HepG2 (cell line): ENCODE data around the gene SSR2. TPM values are rescaled to one million over a fixed set of nuclear protein-coding genes. Genes with fewer than 3 reads are reported as not detected.

Experiments
- ARID4A ChIP-seq: sonication (generic); formaldehyde crosslinking; IDR thresholded peaks from 2 replicates; pipeline ENCODE4 v1.5.0; 2020; ENCODE audit warnings: mild to moderate bottlenecking, missing genetic modification reagents, borderline replicate concordance
- CEBPG ChIP-seq: IDR thresholded peaks from 2 replicates; pipeline ENCODE4 v1.6.1; 2016
- JARID2 ChIP-seq: sonication (generic); formaldehyde crosslinking; IDR thresholded peaks from 2 replicates; pipeline ENCODE4 v1.8.1; 2023; ENCODE audit warnings: missing genetic modification reagents, inconsistent platforms; ENCODE audit not compliant: insufficient replicate concordance
- MEF2D ChIP-seq: sonication (generic); formaldehyde crosslinking; IDR thresholded peaks from 2 replicates; pipeline ENCODE4 v1.5.1; 2020; ENCODE audit warnings: mild to moderate bottlenecking, missing genetic modification reagents
- MLX ChIP-seq: IDR thresholded peaks from 2 replicates; pipeline ENCODE4 v1.6.1; 2016
- MXD4 ChIP-seq: IDR thresholded peaks from 2 replicates; pipeline ENCODE4 v1.6.1; 2016; ENCODE audit warnings: mild to moderate bottlenecking, missing biosample characterization, missing genetic modification reagents
- MYC ChIP-seq: sonication (generic); formaldehyde crosslinking; IDR thresholded peaks from 2 replicates; pipeline ENCODE4 v1.9.0; 2021; ENCODE audit warnings: missing genetic modification reagents, borderline replicate concordance
- NFKB2 ChIP-seq: sonication (generic); formaldehyde crosslinking; IDR thresholded peaks from 2 replicates; pipeline ENCODE4 v1.4.0; 2020; ENCODE audit warnings: missing genetic modification reagents, borderline replicate concordance
- NRL ChIP-seq: sonication (generic); formaldehyde crosslinking; IDR thresholded peaks from 2 replicates; pipeline ENCODE4 v1.5.0; 2020; ENCODE audit warnings: missing genetic modification reagents, mild to moderate bottlenecking, moderate library complexity, borderline replicate concordance
- PHF8 ChIP-seq: sonication (generic); formaldehyde crosslinking; IDR thresholded peaks from 2 replicates; pipeline ENCODE4 v1.5.0; 2020; ENCODE audit warnings: missing genetic modification reagents
- SAP130 ChIP-seq: IDR thresholded peaks from 2 replicates; pipeline ENCODE4 v1.6.1; 2016; ENCODE audit warnings: low read depth
- SNAI1 ChIP-seq: sonication (generic); formaldehyde crosslinking; IDR thresholded peaks from 2 replicates; pipeline ENCODE4 v1.5.0; 2020; ENCODE audit warnings: mild to moderate bottlenecking, missing genetic modification reagents, borderline replicate concordance
- SOX6 ChIP-seq, 2 experiments: fragments of 450-650 bp in 1 of 2; sonication (generic) in 1 of 2; formaldehyde crosslinking in 1 of 2; IDR thresholded peaks; 2 replicates each; pipeline versions ENCODE4 v1.4.0 to v1.6.1; 2017 to 2020; ENCODE audit warnings: antibody characterized with exemption in 1 of 2, mild to moderate bottlenecking in 1 of 2, missing genetic modification reagents in 1 of 2
- ZNF512B ChIP-seq: sonication (generic); formaldehyde crosslinking; IDR thresholded peaks from 2 replicates; pipeline ENCODE4 v1.5.1; 2020; ENCODE audit warnings: missing genetic modification reagents, mild to moderate bottlenecking, borderline replicate concordance
- polyA plus RNA-seq, 8 experiments: library from polyadenylated mRNA; depleted of rRNA in 3 of 8; stranded (reverse) in 7 of 8; unstranded in 1 of 8; fragments of >200 nt; fragmentation: Illumina TruSeq in 4 of 8; extraction: Trizol in 4 of 8; gene quantifications; 2 replicates each; pipeline versions ENCODE4 v1.2.1 to v1.2.3, GENCODE V29; 2011 to 2016; ENCODE audit warnings: low read depth in 4 of 8, missing spikeins in 1 of 8, mixed read lengths in 1 of 8; ENCODE audit not compliant: insufficient read depth in 1 of 8
- total RNA-seq, 5 experiments: library from RNA; depleted of rRNA; stranded (reverse); fragments of >200 nt; fragmentation: Illumina TruSeq; extraction: Trizol; gene quantifications; 2 replicates each; pipeline ENCODE4 v1.2.3, GENCODE V29; 2016; ENCODE audit warnings: low read depth in 1 of 5

SSR2 gene
- total and polyA plus RNA-seq, 2 of the 13 experiments (the other 11 are each of a cell fraction or from before 2014, with no cell fraction given) = 284 to 461 TPM

- TF ChIP-seq SNAI1 (CRISPR knock-in tag) (no peak), ZNF512B (CRISPR knock-in tag) (no peak), SOX6 (IDR thresholded peaks at IDR 0.05) (no peak), SOX6 (CRISPR knock-in tag; IDR thresholded peaks at IDR 0.05) (0 out of 2 replicates have a peak, but pooled peaks have one; percentile 26), MEF2D (CRISPR knock-in tag) (no peak), MLX (CRISPR knock-in tag) (no peak), NRL (peak; percentile 72; the same call in 1 of the 2 replicates), ARID4A (CRISPR knock-in tag) (peak; percentile 30; the same call in 1 of the 2 replicates), MYC (CRISPR knock-in tag) (peak; percentile 70; the same call in 1 of the 2 replicates), CEBPG (CRISPR knock-in tag) (no peak), JARID2 (CRISPR knock-in tag) (no peak), MXD4 (0 out of 2 replicates have a peak, but pooled peaks have one; percentile 35), SAP130 (CRISPR knock-in tag) (peak; percentile 68), NFKB2 (CRISPR knock-in tag) (peak; percentile 63; the same call in 1 of the 2 replicates), PHF8 (CRISPR knock-in tag) (peak; percentile 39; the same call in 1 of the 2 replicates)
Measured at GRCh38 chr1:156052862-156053767, 32.4 kb upstream of the SSR2 start (continued).
